HG03159 (cell line): ENCODE measurements around the gene HYAL3.

Experiments used
- ATAC-seq: cut with Tn5 transposase; IDR thresholded peaks from one replicate; pipeline ENCODE4 v1.9.1; 2021; ENCODE audit warnings: mild to moderate bottlenecking, moderate library complexity; ENCODE audit not compliant: unreplicated experiment

HYAL3 gene

DNA sequence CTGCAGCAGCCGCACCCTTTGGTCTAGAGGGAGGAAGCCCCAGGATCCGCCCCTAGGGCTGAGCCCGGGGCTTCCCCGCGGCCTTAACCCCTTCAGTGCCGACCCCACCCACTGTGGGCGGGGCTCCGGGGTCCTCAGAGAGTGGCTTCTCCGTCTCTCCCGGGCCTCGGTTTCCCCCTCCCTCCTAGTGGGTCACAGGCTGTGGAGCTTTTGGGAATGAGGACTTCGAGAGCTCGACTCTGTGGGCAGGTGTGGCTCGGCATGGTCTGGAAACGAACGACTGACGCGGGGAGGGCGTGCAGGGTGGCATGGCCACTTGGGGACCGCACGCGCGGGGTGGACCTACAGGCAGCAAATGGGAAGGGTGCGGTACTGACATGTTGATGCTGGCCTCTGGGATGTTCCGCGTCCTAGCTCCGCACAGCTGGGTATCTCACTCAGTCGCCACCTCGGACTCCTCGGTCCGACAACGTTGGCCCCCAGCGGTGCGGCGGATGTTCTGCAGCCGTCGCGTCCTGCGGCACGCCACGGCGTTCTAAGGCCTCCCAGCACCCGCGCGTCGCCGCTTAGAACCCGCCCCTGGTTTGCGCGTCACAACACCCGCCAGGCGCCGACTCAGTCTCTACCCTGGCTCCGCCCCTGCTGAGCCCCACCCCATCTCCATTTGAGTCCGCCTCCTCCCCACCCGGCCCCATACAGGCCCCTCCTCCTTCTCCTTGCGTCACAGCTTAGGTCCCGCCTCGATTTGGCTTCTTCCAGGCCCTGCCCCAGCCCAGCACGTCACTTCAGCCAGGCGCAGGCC, at the start of gene HYAL3, which contains the start of gene NAA80:
Gene HYAL3 (minus strand): TSS at position 570 of the 802 bp plus-strand sequence. CDS start 3,803 bp downstream, outside the sequence.
Gene NAA80 (minus strand): TSS at position 570 of the 802 bp plus-strand sequence. CDS start 1,942 bp downstream, outside the sequence.
- ATAC-seq: peak; percentile 80

DNA sequence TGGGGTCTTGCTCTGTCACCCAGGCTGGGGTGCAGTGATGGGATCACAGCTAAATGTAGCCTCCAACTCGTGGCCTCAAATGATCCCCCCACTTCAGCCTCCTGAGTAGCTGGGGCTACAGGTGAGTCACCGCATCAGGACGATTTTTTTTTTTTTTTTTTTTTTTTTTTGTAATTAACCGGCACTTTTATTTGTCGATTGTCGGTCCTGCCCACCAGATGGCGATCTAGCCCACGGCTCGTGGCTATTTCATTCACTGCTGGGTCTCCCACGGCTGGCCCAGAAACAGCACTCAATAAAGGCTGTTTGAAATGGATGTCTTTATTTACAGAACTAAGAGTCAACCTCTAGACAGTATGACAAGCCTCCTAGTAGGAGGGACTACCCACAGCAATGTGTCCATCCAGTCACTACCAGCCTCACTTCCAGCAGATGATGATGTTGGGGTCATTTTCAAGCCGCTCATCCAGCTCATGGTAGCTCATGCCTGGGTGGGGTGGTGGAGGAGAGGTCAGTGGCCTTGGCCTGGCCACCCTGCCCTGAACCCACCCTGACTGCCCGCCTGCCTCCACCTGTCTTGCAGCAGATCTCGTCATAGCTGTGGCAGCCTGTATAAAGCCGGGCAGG, 48.1 kb upstream of the HYAL3 start:
- ATAC-seq: no peak

DNA sequence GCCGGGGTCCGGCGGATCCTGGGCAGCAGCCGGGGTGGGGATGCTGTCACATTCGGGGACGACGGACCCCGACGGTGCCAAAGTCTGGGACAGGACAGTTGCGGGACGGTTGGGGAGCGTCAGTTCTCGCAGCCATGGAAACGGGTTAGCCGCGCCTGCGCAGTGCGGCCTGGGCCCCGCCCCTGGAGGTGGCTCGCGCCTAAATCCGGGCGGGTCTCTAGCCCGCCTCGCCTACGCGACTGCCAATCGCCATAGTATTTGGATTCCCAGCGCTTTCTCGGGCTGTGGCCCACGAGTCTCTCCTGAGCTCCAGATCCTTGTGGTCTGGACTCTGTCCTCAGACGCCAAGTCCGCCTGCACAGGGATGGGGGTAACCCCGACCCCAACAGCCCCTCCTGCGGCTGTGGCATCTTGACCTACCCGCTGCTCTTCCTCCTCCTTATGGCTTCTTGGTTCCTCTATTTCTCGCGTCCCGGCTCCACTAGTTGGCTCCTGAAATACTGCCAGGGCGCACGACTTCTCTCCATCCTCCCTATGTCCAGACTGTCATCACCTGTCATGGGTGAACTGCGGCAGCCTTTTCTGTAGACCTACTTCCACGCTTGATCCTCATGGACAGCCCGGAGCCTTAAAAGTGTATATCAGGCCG, 46.5 kb upstream of the HYAL3 start, which contains the start of gene ZMYND10:
Gene ZMYND10 (minus strand): TSS at position 147 of the 649 bp plus-strand sequence. CDS start 153 bp downstream, outside the sequence.
- ATAC-seq: no peak

DNA sequence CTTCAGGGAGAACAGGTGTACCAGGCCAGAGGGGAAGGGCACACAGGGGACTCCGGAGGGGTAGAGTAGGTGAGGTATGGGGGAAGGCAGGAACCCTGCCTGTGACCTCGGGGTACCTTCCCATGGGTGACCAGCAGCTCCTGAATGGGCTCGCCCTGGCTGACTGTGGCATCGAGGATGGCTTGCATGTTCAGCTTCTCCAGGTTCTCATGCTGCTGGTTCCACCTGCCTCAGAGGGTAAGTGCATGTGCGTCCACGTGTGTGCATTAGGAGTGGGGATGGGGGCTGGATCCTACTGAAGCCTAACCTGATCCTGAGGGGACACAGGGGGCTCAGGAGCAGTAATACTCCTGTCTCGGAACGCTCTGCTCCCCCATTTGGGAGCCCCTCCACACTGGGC, 45.8 kb upstream of the HYAL3 start:
- no peak for ATAC-seq

DNA sequence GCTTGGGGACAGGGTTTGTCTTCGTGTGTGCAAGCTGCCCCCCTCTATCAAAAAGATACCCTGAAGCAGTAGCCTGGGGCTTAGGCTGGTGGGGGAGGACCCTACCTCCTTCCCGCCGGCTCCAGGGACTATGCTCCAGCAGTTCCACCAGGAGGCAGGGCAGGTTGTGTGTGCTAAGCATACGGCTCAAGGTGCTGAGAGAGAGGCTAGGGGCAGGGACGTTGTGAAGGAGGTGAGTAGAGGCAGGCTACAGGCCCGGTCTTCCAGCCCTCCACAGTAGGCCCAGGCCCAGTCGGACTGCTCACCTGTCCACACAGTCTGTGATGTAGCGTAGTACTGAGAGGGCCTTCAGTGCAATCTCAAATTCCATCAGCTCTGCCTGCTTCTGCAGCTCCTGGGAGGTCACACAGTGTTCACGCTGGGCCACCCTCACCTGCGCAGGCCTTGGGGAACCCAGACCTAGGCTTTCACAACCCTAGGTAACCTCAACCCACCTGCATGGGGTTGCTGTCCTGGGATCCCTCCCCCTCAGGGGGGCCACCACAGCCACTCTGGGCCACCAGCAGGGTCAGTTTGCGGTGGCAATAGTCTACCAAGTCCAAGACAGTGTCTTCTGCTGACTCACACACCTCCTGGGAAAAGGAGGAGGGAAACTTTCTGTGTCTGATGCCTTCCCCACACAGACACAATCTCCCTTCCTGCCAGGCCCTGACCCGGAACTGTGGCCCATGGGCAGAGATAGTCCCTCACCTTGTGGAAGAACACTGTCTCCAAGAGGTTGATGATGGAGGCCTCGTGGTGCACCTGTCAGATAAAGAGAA, 43.8 kb upstream of the HYAL3 start:
- ATAC-seq: no peak

DNA sequence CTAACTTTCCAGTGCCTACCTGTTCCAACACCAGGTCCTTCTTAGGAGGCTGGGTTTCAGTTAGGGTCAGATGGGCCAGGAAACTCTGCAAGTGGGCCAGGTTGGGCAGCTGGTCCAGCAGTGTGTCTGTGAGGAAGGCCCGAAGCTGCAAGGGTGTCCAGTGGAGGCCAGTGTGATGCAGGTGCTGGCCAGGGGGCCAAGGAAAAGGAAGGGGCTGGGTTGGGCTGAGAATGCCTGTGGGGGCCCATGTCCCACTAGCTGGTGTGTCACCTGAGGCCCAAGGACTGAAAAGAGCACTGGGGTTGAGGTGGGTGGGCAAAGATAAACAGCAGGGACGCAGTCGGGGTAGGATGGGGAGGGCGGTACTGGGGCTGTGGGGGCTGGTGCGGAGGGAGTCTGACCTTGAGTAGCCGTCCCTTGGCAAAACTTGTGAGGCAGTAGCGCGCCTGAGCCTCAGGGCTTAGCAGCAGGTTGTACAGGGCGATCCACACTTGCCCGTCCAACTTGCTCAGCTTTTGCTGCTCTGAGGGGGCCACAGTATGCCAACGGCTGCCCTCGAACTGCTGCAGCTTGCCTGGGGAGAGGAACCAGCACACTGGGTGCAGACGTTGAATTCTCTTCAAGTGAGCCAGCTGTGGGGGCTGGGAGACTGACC, 42.9 kb upstream of the HYAL3 start:
- no peak for ATAC-seq

- ATAC-seq: no peak
These were observed 42.3 kb upstream of the HYAL3 start for GRCh38 chr3:50341537-50341936.

- ATAC-seq: no peak
These were observed 41.5 kb upstream of the HYAL3 start, which contains the start of gene RASSF1 for GRCh38 chr3:50340448-50341329. Gene RASSF1 (minus strand): TSS chr3:50340836. CDS start chr3:50340805, 31 bp downstream.

DNA sequence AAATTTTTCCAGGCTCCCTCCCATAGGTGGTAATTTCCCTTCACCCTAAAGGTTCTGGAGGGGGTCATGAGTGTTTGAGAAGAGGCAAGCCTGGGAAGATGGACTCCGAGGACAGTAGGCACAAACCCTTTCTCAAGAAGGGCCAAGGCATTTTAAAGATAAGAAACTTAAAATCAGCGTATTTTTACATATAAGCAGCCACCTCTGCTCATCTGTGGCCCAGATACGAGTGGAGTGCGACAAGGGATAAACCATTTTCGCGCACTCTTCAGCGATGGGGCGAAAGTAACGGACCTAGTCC, 40.9 kb upstream of the HYAL3 start:
- ATAC-seq: no peak

- no peak for ATAC-seq
These were observed 40.4 kb upstream of the HYAL3 start for GRCh38 chr3:50339485-50340146.

DNA sequence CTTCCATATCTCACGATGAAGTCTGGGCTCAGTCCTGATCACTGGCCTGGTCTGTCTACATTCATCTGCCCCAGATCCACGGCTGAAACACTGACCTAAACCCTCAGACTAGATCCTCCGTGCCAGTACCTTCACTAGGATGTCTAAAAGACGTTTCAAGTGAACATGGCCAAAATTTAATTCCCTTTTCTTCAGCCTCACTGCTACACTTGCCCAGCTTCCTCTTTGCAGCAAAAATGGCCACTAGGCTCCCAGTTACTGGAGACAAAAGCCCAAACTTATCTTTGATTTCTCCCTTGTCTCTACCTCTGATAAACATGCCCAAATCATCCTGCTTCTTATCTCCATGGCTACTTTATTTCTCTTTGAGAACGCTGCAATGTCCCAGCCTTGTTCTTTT, 39.8 kb upstream of the HYAL3 start:
- ATAC-seq: no peak

- ATAC-seq: peak; percentile 77
These were observed 38.1 kb upstream of the HYAL3 start for GRCh38 chr3:50337175-50337861.

GRCh38 chr3:50336452-50337174, 37.4 kb upstream of the HYAL3 start:
- peak; percentile 23 for ATAC-seq

- no peak for ATAC-seq
These were observed 35.3 kb upstream of the HYAL3 start for GRCh38 chr3:50334339-50335075.

- ATAC-seq: no peak
These were observed 34.6 kb upstream of the HYAL3 start for GRCh38 chr3:50333744-50334328.

DNA sequence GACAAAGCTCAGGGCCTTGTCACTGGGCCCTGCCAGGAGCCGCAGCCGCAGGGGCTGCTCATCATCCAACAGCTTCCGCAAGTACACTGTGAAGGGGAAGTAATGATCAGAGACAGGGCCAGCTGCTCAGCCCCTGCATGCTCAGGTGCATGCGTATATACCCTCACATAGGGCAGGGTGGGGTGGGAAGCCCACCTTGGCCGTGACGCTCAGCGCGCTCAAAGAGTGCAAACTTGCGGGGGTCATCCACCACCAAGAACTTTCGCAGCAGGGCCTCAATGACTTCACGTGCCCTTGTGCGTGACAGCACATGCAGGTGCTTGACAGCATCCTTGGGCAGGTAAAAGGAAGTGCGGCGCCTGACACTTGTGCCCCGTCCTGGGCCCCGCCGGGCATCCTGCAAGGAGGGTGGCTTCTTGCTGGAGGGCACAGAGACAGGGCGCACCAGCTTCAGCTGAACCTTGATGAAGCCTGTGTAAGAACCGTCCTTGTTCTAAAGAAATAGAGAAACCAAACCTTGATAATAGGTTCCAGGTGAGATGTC, 32.2 kb upstream of the HYAL3 start:
- no peak for ATAC-seq
